GM10266 (cell line): ENCODE results near the gene RMC1.
"Not testable (repeated sequence)": the region's sequence is repeated elsewhere in the genome, so short reads cannot be mapped to it uniquely, and the experiment has no call there.

ENCODE experiments used
- DNase-seq: peaks from one replicate; pipeline ENCODE4 v3.0.0; 2012; ENCODE audit errors: extremely low spot score
- TF ChIP-seq, protein P1 (sequence below): IDR thresholded peaks from 2 replicates; pipeline ENCODE4 v1.5.1; 2012; ENCODE audit warnings: mild to moderate bottlenecking, low read depth; ENCODE audit not compliant: control insufficient read depth, insufficient read depth; ENCODE audit errors: missing control alignments

Gene RMC1

DNA sequence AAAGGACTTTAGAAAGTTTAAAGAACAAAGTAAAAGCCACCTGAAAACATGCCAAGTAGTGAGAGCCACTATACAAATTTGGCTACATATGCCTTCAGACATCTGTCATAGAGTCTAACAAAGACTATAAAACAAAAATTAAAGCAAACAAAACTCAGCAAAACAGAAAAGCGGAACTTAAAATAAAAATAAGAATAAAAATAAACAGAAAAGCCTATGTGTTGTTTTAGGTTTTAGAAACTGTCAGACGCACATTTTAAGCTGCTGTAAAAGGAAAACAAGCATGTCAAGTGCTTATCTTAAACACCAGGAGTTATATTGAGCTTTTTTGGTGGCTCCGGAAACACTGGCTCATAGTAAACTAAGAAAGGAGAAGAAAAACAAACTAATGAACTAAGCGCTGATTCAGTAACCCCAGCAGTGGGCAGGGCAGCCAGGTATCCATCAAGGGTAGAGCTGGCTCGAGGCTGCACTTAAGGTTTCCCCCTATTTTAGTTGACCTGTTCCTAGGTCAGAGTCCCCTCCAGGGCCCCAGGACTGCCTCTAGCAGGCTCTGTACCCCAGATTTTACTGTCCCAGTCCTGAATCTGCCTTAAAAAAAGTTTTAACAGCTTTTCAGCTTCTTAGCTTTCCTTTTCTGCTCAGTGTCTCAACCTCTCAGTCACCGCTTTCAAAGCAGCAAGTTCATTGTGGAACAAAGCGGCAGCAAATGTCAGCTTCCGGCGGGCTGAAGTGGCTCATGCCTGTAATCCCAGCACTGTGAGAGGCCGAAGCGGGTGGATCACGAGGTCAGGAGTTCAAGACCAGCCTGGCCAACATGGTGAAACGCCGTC, 15.4 kb upstream of the RMC1 start:
- peak; percentile 31 for DNase-seq
- TF ChIP-seq, protein P1, sequence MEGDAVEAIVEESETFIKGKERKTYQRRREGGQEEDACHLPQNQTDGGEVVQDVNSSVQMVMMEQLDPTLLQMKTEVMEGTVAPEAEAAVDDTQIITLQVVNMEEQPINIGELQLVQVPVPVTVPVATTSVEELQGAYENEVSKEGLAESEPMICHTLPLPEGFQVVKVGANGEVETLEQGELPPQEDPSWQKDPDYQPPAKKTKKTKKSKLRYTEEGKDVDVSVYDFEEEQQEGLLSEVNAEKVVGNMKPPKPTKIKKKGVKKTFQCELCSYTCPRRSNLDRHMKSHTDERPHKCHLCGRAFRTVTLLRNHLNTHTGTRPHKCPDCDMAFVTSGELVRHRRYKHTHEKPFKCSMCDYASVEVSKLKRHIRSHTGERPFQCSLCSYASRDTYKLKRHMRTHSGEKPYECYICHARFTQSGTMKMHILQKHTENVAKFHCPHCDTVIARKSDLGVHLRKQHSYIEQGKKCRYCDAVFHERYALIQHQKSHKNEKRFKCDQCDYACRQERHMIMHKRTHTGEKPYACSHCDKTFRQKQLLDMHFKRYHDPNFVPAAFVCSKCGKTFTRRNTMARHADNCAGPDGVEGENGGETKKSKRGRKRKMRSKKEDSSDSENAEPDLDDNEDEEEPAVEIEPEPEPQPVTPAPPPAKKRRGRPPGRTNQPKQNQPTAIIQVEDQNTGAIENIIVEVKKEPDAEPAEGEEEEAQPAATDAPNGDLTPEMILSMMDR: no peak

DNA sequence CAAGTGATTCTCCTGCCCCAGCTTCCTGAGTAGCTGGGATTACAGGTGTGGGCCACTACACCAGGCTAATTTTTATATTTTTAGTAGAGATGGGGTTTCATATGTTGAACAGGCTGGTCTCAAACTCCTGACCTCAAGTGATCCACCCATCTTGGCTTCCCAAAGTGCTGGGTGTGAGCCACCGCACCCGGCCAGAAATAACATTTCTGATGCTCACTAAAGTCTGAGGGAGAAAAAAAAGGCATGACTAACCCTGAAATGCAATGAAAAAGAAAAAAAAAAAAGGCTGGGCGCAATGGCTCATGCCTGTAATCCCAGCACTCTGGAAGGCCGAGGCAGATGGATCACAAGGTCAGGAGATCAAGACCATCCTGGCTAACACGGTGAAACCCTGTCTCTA, 13.7 kb upstream of the RMC1 start:
- DNase-seq: not testable (repeated sequence)

DNA sequence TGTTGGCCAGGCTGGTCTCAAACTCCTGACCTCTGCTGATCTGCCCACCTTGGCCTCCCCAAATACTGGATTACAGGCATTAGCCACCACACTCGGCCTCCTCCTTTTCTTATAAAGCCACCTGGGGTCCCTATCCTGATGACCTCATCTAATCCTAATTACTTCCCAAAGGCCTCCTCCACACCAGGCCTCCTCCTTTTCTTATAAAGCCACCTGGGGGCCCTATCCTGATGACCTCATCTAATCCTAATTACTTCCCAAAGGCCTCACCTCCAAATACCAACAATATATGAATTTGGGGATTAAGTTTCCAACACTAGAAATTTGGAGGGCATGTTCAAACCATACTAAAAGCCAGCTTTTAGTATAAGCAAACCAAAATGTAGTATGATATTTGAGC, 9.7 kb upstream of the RMC1 start:
- DNase-seq: no peak
- TF ChIP-seq, protein P1: no peak

DNA sequence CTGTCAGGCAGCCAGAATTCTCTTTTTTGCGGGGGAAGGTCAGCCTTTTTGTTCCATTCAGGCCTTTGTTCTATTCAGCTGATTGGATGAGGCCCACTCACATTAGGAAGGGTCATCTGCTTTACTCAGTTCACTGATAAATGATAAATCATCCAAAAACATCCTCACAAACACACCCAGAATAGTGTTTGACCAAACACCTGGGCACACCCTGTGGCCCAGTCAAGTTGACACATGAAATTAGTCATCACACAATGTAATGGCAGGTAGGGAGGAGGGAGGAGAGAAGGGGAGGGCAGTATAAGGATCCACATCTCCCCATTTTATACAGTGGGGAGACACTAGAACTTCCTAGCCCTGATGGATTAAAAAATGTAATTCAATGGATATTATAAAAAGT, 8.3 kb upstream of the RMC1 start:
- TF ChIP-seq, protein P1: no peak
- DNase-seq: no peak

DNA sequence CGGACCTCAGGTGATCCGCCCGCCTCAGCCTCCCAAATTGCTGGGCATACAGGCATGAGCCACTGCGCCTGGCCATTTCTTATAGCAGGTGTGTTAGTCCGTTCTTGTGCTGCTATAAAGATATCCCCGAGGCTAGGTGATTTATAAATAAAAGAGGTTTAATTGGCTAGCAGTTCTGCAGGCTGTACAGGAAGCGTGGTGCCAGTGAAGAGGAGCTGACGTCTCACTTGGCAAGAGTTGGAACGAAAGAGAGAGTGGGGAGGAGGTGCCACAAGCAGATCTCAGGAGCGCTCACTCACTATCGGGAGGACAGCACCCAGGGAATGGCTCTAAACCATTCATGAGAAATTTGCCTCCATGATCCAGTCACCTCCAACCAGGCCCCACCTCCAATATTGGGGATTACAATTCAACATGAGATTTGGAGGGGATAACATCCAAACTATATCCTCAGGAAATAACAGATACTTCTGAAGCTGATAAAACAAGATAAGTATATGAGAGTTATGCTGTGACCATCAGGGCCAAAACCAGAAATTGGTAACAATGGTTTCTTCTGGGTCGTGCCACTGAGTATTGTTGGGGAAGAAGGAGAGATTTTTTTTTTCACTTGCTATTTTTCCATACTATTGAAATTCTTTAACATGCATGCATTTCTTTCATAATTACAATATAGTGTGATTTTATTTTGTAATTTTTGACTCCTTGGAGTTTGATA, 7.4 kb upstream of the RMC1 start:
- TF ChIP-seq, protein P1: no peak
- no peak for DNase-seq

DNA sequence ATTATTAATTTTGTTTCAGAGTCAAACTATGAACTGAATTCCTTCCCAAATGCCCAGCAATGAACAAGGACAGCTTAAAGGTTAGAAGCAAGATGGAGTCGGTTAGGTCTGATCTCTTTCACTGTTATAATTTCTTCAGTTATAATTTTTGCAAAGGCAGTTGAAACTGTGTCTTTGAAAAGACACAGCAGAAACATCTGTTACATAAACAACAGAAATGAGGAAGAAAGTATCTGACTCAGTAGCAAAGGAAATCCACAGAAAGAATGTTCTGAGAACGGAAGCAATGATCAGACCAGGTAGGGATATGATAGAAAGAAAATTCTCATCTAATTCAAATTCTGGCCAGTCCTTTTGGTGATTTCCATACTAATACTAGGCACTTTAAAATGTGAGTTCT, 5.2 kb upstream of the RMC1 start:
- no peak for DNase-seq
- TF ChIP-seq, protein P1: no peak

DNA sequence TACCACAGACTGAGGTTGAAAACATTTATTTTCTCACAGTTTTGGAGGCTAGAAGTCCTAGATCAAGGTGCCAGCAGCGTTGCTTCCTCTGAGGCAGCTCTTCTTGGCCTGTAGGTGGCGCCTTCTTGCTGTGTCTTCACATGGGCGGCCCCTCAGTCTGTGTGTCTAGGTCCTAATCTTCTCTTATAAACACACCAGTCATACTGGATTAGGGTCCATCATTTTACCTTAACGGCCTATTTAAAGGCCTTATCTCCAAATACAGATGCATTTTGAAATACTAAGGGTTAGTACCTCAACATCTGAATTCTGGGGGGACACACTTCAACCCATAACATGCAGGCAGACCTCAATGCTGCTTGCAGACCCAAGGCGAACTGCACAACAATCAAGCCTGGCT, 4.4 kb upstream of the RMC1 start:
- peak; percentile 66 for DNase-seq
- TF ChIP-seq, protein P1: peak; percentile 87
